Uterus (tissue), 2 donors: ENCODE measurements around the gene PDE4A.
"Not testable (repeated sequence)": the region's sequence is repeated elsewhere in the genome, so short reads cannot be mapped to it uniquely, and the experiment has no call there.

Experiments used
- POLR2A ChIP-seq, 2 donors: fragments of 450-650 bp; IDR thresholded peaks; one replicate each; pipeline ENCODE4 v1.6.1; 2016; ENCODE audit warnings: antibody characterized with exemption in 2 of 2, mild to moderate bottlenecking in 1 of 2, moderate library complexity in 1 of 2
- TF ChIP-seq, protein P1 (sequence below), 4 experiments: fragments of 200-600 bp in 2 of 4; fragments of 450-650 bp in 2 of 4; sonication (generic) in 2 of 4; IDR thresholded peaks; one replicate each; pipeline ENCODE4 v1.5.1; 2016 to 2019; ENCODE audit warnings: antibody characterized with exemption in 4 of 4, mild to moderate bottlenecking in 2 of 4, moderate library complexity in 1 of 4

DNA sequence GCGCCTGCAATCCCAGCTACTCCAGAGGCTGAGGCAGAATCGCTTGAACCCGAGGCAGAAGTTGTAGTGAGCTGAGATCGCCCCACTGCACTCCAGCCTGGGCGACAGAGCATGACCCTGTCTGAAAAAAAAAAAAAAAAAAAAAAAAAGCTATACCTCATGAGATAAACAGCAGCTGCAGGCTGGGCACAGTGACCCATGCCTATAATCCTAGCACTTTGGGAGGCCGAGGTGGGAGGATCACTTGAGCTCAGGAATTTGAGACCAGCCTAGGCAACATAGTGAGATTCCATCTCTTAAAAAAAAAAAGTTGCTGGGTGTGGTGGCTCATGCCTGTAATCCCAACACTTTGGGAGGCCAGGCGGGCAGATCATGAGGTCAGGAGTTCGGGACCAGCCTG is 21.0 kb upstream of the PDE4A start:
- TF ChIP-seq, protein P1, sequence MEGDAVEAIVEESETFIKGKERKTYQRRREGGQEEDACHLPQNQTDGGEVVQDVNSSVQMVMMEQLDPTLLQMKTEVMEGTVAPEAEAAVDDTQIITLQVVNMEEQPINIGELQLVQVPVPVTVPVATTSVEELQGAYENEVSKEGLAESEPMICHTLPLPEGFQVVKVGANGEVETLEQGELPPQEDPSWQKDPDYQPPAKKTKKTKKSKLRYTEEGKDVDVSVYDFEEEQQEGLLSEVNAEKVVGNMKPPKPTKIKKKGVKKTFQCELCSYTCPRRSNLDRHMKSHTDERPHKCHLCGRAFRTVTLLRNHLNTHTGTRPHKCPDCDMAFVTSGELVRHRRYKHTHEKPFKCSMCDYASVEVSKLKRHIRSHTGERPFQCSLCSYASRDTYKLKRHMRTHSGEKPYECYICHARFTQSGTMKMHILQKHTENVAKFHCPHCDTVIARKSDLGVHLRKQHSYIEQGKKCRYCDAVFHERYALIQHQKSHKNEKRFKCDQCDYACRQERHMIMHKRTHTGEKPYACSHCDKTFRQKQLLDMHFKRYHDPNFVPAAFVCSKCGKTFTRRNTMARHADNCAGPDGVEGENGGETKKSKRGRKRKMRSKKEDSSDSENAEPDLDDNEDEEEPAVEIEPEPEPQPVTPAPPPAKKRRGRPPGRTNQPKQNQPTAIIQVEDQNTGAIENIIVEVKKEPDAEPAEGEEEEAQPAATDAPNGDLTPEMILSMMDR (IDR thresholded peaks at IDR 0.05), result not testable (repeated sequence)
- not testable (repeated sequence) for TF ChIP-seq POLR2A (IDR thresholded peaks at IDR 0.05)
